HepG2 (cell line): ENCODE measurements around the gene CST3. TPM values are rescaled to one million over a fixed set of nuclear protein-coding genes. Genes with fewer than 3 reads are reported as not detected.

Experiments
- ARHGAP35 ChIP-seq: sonication (generic); formaldehyde crosslinking; IDR thresholded peaks from 2 replicates; pipeline ENCODE4 v1.9.0; 2022; ENCODE audit warnings: mild to moderate bottlenecking, inconsistent platforms, moderate library complexity, missing genetic modification reagents, borderline replicate concordance
- ATF1 ChIP-seq: IDR thresholded peaks from 2 replicates; pipeline ENCODE4 v1.6.1; 2016; ENCODE audit warnings: mild to moderate bottlenecking, control low read depth
- CBX5 ChIP-seq: sonication (generic); formaldehyde crosslinking; IDR thresholded peaks from 2 replicates; pipeline ENCODE4 v1.4.0; 2020; ENCODE audit warnings: missing genetic modification reagents, borderline replicate concordance
- DMAP1 ChIP-seq: IDR thresholded peaks from 2 replicates; pipeline ENCODE4 v1.6.1; 2016
- GATAD1 ChIP-seq: IDR thresholded peaks from 2 replicates; pipeline ENCODE4 v1.6.1; 2016; ENCODE audit warnings: missing genetic modification reagents, missing compliant biosample characterization
- HNRNPL ChIP-seq: fragments of 200-400 bp; formaldehyde crosslinking; IDR thresholded peaks from 2 replicates; pipeline ENCODE4 v1.6.1; 2017; ENCODE audit warnings: mild to moderate bottlenecking, low read depth, low read length
- ISX ChIP-seq: sonication (generic); formaldehyde crosslinking; conservative IDR thresholded peaks from 2 replicates; pipeline ENCODE4 v1.5.0; 2020; ENCODE audit warnings: missing genetic modification reagents
- KDM1A ChIP-seq: IDR thresholded peaks from 2 replicates; pipeline ENCODE4 v1.6.1; 2016; ENCODE audit warnings: missing compliant biosample characterization
- KMT2A ChIP-seq: sonication (generic); formaldehyde crosslinking; IDR thresholded peaks from 2 replicates; pipeline ENCODE4 v1.4.0; 2020; ENCODE audit warnings: missing genetic modification reagents
- MTF2 ChIP-seq: sonication (generic); formaldehyde crosslinking; IDR thresholded peaks from 2 replicates; pipeline ENCODE4 v1.5.0; 2020; ENCODE audit warnings: missing genetic modification reagents, borderline replicate concordance
- NFRKB ChIP-seq: fragments of 450-650 bp; IDR thresholded peaks from 2 replicates; pipeline ENCODE4 v1.6.1; 2017
- RFX3 ChIP-seq: IDR thresholded peaks from 2 replicates; pipeline ENCODE4 v1.6.1; 2016; ENCODE audit warnings: missing biosample characterization, missing genetic modification reagents
- TAF1 ChIP-seq: sonication (generic); formaldehyde crosslinking; IDR thresholded peaks from 2 replicates; pipeline ENCODE4 v1.4.0; 2020; ENCODE audit warnings: missing genetic modification reagents
- TOPORS ChIP-seq: sonication (generic); formaldehyde crosslinking; IDR thresholded peaks from 2 replicates; pipeline ENCODE4 v1.8.0; 2023; ENCODE audit warnings: mild to moderate bottlenecking, missing genetic modification reagents
- ZFY ChIP-seq: sonication (generic); formaldehyde crosslinking; IDR thresholded peaks from 2 replicates; pipeline ENCODE4 v1.4.0; 2020; ENCODE audit warnings: missing genetic modification reagents
- ZMYM2 ChIP-seq: sonication (generic); formaldehyde crosslinking; IDR thresholded peaks from 2 replicates; pipeline ENCODE4 v1.8.0; 2022; ENCODE audit warnings: mild to moderate bottlenecking, missing genetic modification reagents
- ZNF557 ChIP-seq: sonication (generic); formaldehyde crosslinking; IDR thresholded peaks from 2 replicates; pipeline ENCODE4 v1.4.0; 2020; ENCODE audit warnings: missing genetic modification reagents
- ZNF713 ChIP-seq: sonication (generic); formaldehyde crosslinking; IDR thresholded peaks from 2 replicates; pipeline ENCODE4 v1.4.0; 2020; ENCODE audit warnings: mild to moderate bottlenecking, missing genetic modification reagents
- ZNF891 ChIP-seq: sonication (generic); formaldehyde crosslinking; IDR thresholded peaks from 2 replicates; pipeline ENCODE4 v1.5.0; 2020; ENCODE audit warnings: mild to moderate bottlenecking, missing genetic modification reagents
- polyA plus RNA-seq, 8 experiments: library from polyadenylated mRNA; depleted of rRNA in 3 of 8; stranded (reverse) in 7 of 8; unstranded in 1 of 8; fragments of >200 nt; fragmentation: Illumina TruSeq in 4 of 8; extraction: Trizol in 4 of 8; gene quantifications; 2 replicates each; pipeline versions ENCODE4 v1.2.1 to v1.2.3, GENCODE V29; 2011 to 2016; ENCODE audit warnings: low read depth in 4 of 8, missing spikeins in 1 of 8, mixed read lengths in 1 of 8; ENCODE audit not compliant: insufficient read depth in 1 of 8
- total RNA-seq, 5 experiments: library from RNA; depleted of rRNA; stranded (reverse); fragments of >200 nt; fragmentation: Illumina TruSeq; extraction: Trizol; gene quantifications; 2 replicates each; pipeline ENCODE4 v1.2.3, GENCODE V29; 2016; ENCODE audit warnings: low read depth in 1 of 5
- TF ChIP-seq, protein P1 (sequence below): sonication (generic); formaldehyde crosslinking; IDR thresholded peaks from 2 replicates; pipeline ENCODE4 v1.9.0; 2021; ENCODE audit warnings: missing genetic modification reagents, mild to moderate bottlenecking, borderline replicate concordance
- TF ChIP-seq, protein P2 (sequence below): sonication (generic); formaldehyde crosslinking; IDR thresholded peaks from 2 replicates; pipeline ENCODE4 v1.4.0; 2020; ENCODE audit warnings: missing genetic modification reagents, low read depth, mild to moderate bottlenecking, borderline replicate concordance
- TF ChIP-seq, protein P3 (sequence below): sonication (generic); formaldehyde crosslinking; IDR thresholded peaks from 2 replicates; pipeline ENCODE4 v1.8.0; 2022; ENCODE audit warnings: mild to moderate bottlenecking, missing genetic modification reagents, moderate library complexity
- TF ChIP-seq, protein P4 (sequence below): sonication (generic); formaldehyde crosslinking; IDR thresholded peaks from 2 replicates; pipeline ENCODE4 v1.4.0; 2020; ENCODE audit warnings: missing genetic modification reagents
- TF ChIP-seq, protein P5 (sequence below): sonication (generic); formaldehyde crosslinking; IDR thresholded peaks from 2 replicates; pipeline ENCODE4 v1.4.0; 2020; ENCODE audit warnings: mild to moderate bottlenecking, missing genetic modification reagents

The CST3 gene
- total and polyA plus RNA-seq, 2 of the 13 experiments (the other 11 are each of a cell fraction or from before 2014, with no cell fraction given) = 690 to 1,005 TPM

DNA sequence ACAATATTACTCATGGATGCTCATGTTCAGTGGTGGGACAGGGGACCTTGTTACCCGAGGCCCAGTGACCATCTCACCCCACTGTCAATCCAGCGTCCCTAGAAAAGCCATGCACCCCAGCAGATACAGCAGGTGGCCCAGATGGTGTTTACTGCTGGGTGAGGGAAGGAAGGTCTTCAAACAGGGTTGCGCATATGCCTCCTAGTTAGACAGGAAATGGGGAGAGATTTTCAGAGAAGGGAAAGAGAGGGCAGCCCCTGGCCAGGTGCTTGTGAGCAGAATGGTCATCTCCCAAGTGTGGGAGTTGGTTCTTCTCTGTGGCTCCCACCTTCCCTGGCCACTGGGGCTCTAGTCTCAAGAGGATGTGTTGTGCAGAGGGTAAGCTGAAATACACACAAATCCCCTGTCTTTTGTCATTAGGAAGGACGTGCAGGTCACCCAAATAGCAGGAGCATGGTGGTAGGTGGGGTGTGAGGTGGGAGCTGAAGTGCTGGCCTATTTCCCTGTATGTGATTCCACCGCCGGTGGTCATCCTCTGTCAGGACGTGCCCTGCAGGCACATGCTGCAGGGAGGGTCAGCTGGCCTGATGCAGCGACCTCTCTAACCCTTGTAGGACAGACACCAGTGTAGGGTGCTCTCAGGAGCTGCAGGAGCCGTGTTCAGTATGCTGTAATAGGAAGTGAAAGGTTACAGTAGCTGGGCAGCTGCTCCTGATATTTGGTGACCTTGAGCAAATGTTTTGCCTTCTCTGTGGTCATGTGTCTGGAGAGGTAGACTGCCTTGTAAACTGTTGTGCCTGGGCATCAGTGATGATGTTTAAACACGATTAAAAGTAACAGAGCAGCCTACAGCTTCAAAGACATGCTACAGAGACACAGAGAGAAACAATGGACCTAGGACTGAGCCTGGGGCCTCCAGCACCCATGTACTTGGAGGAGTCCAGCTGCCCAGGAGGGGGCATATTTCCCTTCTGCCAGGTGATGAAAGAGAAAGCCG, 3.2 kb upstream of the CST3 start (continued):
- TF ChIP-seq, protein P1, sequence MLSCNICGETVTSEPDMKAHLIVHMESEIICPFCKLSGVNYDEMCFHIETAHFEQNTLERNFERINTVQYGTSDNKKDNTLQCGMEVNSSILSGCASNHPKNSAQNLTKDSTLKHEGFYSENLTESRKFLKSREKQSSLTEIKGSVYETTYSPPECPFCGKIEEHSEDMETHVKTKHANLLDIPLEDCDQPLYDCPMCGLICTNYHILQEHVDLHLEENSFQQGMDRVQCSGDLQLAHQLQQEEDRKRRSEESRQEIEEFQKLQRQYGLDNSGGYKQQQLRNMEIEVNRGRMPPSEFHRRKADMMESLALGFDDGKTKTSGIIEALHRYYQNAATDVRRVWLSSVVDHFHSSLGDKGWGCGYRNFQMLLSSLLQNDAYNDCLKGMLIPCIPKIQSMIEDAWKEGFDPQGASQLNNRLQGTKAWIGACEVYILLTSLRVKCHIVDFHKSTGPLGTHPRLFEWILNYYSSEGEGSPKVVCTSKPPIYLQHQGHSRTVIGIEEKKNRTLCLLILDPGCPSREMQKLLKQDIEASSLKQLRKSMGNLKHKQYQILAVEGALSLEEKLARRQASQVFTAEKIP (CRISPR knock-in tag) = no peak
- no peak for TF ChIP-seq RFX3
- no peak for TF ChIP-seq ISX (CRISPR knock-in tag)
- peak; percentile 55; the same call in 1 of the 2 replicates for TF ChIP-seq KMT2A (CRISPR knock-in tag)
- TF ChIP-seq GATAD1 (CRISPR knock-in tag) = no peak; the same call in 1 of the 2 replicates
- TF ChIP-seq ZFY (CRISPR knock-in tag) = peak; percentile 34; the same call in 1 of the 2 replicates
- TF ChIP-seq, protein P2, sequence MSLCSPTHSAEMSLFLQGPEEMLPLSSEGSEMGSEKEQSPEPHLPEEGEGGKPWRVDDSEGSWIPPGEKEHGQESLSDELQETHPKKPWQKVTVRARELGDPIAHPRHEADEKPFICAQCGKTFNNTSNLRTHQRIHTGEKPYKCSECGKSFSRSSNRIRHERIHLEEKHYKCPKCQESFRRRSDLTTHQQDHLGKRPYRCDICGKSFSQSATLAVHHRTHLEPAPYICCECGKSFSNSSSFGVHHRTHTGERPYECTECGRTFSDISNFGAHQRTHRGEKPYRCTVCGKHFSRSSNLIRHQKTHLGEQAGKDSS (CRISPR knock-in tag) = no peak
- no peak; the same call in 1 of the 2 replicates for TF ChIP-seq KDM1A (CRISPR knock-in tag)
- TF ChIP-seq ZNF713 (CRISPR knock-in tag) = no peak
- TF ChIP-seq NFRKB = no peak
- peak; percentile 69; the same call in 1 of the 2 replicates for TF ChIP-seq TAF1
- TF ChIP-seq ZNF891 = no peak
- peak; percentile 44; the same call in 1 of the 2 replicates for TF ChIP-seq DMAP1
- TF ChIP-seq, protein P3, sequence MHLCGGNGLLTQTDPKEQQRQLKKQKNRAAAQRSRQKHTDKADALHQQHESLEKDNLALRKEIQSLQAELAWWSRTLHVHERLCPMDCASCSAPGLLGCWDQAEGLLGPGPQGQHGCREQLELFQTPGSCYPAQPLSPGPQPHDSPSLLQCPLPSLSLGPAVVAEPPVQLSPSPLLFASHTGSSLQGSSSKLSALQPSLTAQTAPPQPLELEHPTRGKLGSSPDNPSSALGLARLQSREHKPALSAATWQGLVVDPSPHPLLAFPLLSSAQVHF = no peak
- no peak for TF ChIP-seq ARHGAP35 (CRISPR knock-in tag)
- TF ChIP-seq MTF2 (CRISPR knock-in tag) = no peak
- TF ChIP-seq ZNF557 = no peak
- TF ChIP-seq TOPORS = no peak
- 0 out of 2 replicates have a peak, but pooled peaks have one; percentile 21 for TF ChIP-seq CBX5
- TF ChIP-seq, protein P4, sequence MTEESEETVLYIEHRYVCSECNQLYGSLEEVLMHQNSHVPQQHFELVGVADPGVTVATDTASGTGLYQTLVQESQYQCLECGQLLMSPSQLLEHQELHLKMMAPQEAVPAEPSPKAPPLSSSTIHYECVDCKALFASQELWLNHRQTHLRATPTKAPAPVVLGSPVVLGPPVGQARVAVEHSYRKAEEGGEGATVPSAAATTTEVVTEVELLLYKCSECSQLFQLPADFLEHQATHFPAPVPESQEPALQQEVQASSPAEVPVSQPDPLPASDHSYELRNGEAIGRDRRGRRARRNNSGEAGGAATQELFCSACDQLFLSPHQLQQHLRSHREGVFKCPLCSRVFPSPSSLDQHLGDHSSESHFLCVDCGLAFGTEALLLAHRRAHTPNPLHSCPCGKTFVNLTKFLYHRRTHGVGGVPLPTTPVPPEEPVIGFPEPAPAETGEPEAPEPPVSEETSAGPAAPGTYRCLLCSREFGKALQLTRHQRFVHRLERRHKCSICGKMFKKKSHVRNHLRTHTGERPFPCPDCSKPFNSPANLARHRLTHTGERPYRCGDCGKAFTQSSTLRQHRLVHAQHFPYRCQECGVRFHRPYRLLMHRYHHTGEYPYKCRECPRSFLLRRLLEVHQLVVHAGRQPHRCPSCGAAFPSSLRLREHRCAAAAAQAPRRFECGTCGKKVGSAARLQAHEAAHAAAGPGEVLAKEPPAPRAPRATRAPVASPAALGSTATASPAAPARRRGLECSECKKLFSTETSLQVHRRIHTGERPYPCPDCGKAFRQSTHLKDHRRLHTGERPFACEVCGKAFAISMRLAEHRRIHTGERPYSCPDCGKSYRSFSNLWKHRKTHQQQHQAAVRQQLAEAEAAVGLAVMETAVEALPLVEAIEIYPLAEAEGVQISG = peak; percentile 53
- no peak for TF ChIP-seq HNRNPL
- TF ChIP-seq ATF1 (CRISPR knock-in tag) = no peak
- TF ChIP-seq, protein P5, sequence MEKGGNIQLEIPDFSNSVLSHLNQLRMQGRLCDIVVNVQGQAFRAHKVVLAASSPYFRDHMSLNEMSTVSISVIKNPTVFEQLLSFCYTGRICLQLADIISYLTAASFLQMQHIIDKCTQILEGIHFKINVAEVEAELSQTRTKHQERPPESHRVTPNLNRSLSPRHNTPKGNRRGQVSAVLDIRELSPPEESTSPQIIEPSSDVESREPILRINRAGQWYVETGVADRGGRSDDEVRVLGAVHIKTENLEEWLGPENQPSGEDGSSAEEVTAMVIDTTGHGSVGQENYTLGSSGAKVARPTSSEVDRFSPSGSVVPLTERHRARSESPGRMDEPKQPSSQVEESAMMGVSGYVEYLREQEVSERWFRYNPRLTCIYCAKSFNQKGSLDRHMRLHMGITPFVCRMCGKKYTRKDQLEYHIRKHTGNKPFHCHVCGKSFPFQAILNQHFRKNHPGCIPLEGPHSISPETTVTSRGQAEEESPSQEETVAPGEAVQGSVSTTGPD (CRISPR knock-in tag) = no peak
- no peak for TF ChIP-seq ZMYM2
